ENCODE measurements around the gene GPC3.

GPC3 gene

GRCh38 chrX:133493366-133493765, 492.0 kb downstream of the GPC3 start:
- DNase-seq (ENCODE audit: low read depth): peak; percentile 22
- no peak for TF ChIP-seq CTCF (conservative IDR thresholded peaks at IDR 0.05; ENCODE audit: control insufficient read depth, insufficient read depth, low read depth, low read length)

DNA sequence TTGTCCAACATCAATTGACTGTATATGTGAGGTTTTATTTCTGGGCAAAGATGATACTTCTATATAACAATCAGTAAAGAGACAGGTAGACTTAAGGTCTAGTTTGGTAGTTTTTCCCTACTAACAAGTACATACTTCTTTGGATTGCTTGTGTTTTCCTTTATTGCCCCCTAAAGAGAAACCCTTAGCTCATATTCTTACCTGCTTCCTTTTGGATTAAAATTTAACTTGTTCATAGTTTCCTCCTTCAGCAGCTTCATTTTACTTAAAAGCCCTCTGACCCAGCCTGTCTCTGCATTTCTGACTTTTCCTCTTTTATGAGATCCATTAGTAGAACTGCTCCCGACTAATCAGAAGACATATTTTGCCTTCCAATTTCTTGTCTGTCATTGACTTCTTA, 494.4 kb downstream of the GPC3 start:
- no peak for TF ChIP-seq CTCF (conservative IDR thresholded peaks at IDR 0.05; ENCODE audit: control insufficient read depth, insufficient read depth, low read depth, low read length)
- DNase-seq (ENCODE audit: low read depth): no peak
- H3K4me3 ChIP-seq (ENCODE audit: control insufficient read depth, low read depth, low read length): no peak overlapping the region

More at GRCh38 chrX:133493366-133493765, 492.0 kb downstream of the GPC3 start:
- H3K4me3 ChIP-seq (ENCODE audit: control insufficient read depth, low read depth, low read length): no peak overlapping the region
